HG02798 (cell line): ENCODE data around the gene RPRD1B.

Experiments used
- ATAC-seq: cut with Tn5 transposase; IDR thresholded peaks from one replicate; pipeline ENCODE4 v1.9.1; 2021; ENCODE audit warnings: mild to moderate bottlenecking; ENCODE audit not compliant: unreplicated experiment, poor library complexity

The RPRD1B gene

GRCh38 chr20:38033330-38034107 lies at the start of gene RPRD1B, which contains the start of gene TTI1:
TSS of gene RPRD1B (plus strand) at chr20:38033746. CDS start at chr20:38033948, 202 bp downstream.
TSS of gene TTI1 (minus strand) at chr20:38033456. CDS start at chr20:38013816, 19,640 bp downstream.
- peak; percentile 90 for ATAC-seq

GRCh38 chr20:37984018-37984785 lies 49.3 kb upstream of the RPRD1B start:
- no peak for ATAC-seq

- no peak for ATAC-seq
Observed at GRCh38 chr20:37986044-37986858, 47.3 kb upstream of the RPRD1B start.

- ATAC-seq = no peak
Observed at GRCh38 chr20:37986873-37987601, 46.5 kb upstream of the RPRD1B start.

- no peak for ATAC-seq
Observed at GRCh38 chr20:37987602-37988290, 45.8 kb upstream of the RPRD1B start.

GRCh38 chr20:37988306-37988954 lies 45.1 kb upstream of the RPRD1B start:
- no peak for ATAC-seq

GRCh38 chr20:37989601-37990295 lies 43.8 kb upstream of the RPRD1B start:
- no peak for ATAC-seq

GRCh38 chr20:37990571-37991151 lies 42.9 kb upstream of the RPRD1B start:
- ATAC-seq = peak; percentile 91

- ATAC-seq = no peak
Observed at GRCh38 chr20:37991157-37991866, 42.2 kb upstream of the RPRD1B start.

GRCh38 chr20:37991908-37992307 lies 41.6 kb upstream of the RPRD1B start:
- ATAC-seq = no peak

- ATAC-seq = no peak
Observed at GRCh38 chr20:37992802-37993409, 40.6 kb upstream of the RPRD1B start.

GRCh38 chr20:37994512-37994911 lies 39.0 kb upstream of the RPRD1B start:
- no peak for ATAC-seq

- no peak for ATAC-seq
Observed at GRCh38 chr20:37995856-37996605, 37.5 kb upstream of the RPRD1B start.

GRCh38 chr20:37997516-37997915 lies 36.0 kb upstream of the RPRD1B start:
- no peak for ATAC-seq

- ATAC-seq = no peak
Observed at GRCh38 chr20:37999526-38000263, 33.9 kb upstream of the RPRD1B start.

- ATAC-seq = no peak
Observed at GRCh38 chr20:38000293-38000692, 33.3 kb upstream of the RPRD1B start.
